Neuronal stem cell (in vitro differentiated cells): ENCODE data around the gene ESRP2. TPM values are rescaled to one million over a fixed set of nuclear protein-coding genes. Genes with fewer than 3 reads are reported as not detected.

ENCODE experiments used
- DNase-seq: peaks from one replicate; pipeline ENCODE4 v3.0.0-alpha.2; 2013; ENCODE audit warnings: low spot score
- H2AFZ ChIP-seq: one replicate; pipeline ENCODE4 v1.6.1; 2013; ENCODE audit warnings: mild to moderate bottlenecking, low read length, inconsistent platforms
- H2AK5ac ChIP-seq: 2 replicates; pipeline ENCODE4 v1.6.1; 2013; ENCODE audit warnings: low read depth, mild to moderate bottlenecking, inconsistent platforms, low read length, moderate library complexity, mixed read lengths
- H2BK120ac ChIP-seq: 2 replicates; pipeline ENCODE4 v1.6.1; 2013; ENCODE audit warnings: low read depth, mild to moderate bottlenecking, inconsistent platforms, low read length, moderate library complexity, mixed read lengths
- H2BK12ac ChIP-seq: one replicate; pipeline ENCODE4 v1.6.1; 2013; ENCODE audit warnings: low read length, inconsistent platforms
- H2BK15ac ChIP-seq: 2 replicates; pipeline ENCODE4 v1.6.1; 2013; ENCODE audit warnings: mild to moderate bottlenecking, low read length, inconsistent platforms, mixed read lengths
- H2BK5ac ChIP-seq: one replicate; pipeline ENCODE4 v1.6.1; 2013; ENCODE audit warnings: inconsistent platforms, mild to moderate bottlenecking, low read length, moderate library complexity
- H3K14ac ChIP-seq: one replicate; pipeline ENCODE4 v1.6.1; 2013; ENCODE audit warnings: low read length, inconsistent platforms
- H3K18ac ChIP-seq: 2 replicates; pipeline ENCODE4 v1.6.1; 2013; ENCODE audit warnings: low read length, inconsistent platforms
- H3K23ac ChIP-seq: 2 replicates; pipeline ENCODE4 v1.6.1; 2013; ENCODE audit warnings: low read depth, mild to moderate bottlenecking, mixed read lengths, low read length, inconsistent platforms; ENCODE audit not compliant: poor library complexity
- H3K27ac ChIP-seq: replicated peaks from 3 replicates; pipeline ENCODE4 v1.5.1; 2013; ENCODE audit warnings: low read length, inconsistent platforms
- H3K27me3 ChIP-seq, 3 experiments: 2 replicates each; pipeline ENCODE4 v1.6.1; 2013; ENCODE audit warnings: low read length in 3 of 3, mild to moderate bottlenecking in 2 of 3, inconsistent platforms in 1 of 3, low read depth in 1 of 3, mixed read lengths in 1 of 3, moderate library complexity in 1 of 3; ENCODE audit not compliant: control insufficient read depth in 3 of 3, insufficient read depth in 3 of 3
- H3K36me3 ChIP-seq, 2 donors: replicated peaks in 1 of 2; 2 replicates each; pipeline ENCODE4 v1.6.1; 2013; ENCODE audit warnings: low read length in 2 of 2; ENCODE audit not compliant: control insufficient read depth in 2 of 2, insufficient read depth in 2 of 2
- H3K4ac ChIP-seq: 2 replicates; pipeline ENCODE4 v1.6.1; 2013; ENCODE audit warnings: inconsistent platforms, mild to moderate bottlenecking, low read length, moderate library complexity
- H3K4me1 ChIP-seq, 2 donors: 1 replicate in 1 of 2; 2 replicates in 1 of 2; pipeline ENCODE4 v1.6.1; 2013; ENCODE audit warnings: low read length in 2 of 2, low read depth in 1 of 2; ENCODE audit not compliant: control insufficient read depth in 2 of 2, insufficient read depth in 1 of 2
- H3K4me2 ChIP-seq: one replicate; pipeline ENCODE4 v1.6.1; 2013; ENCODE audit warnings: mild to moderate bottlenecking, low read length, inconsistent platforms; ENCODE audit not compliant: insufficient read depth, poor library complexity, severe bottlenecking
- H3K4me3 ChIP-seq, 2 donors: 2 replicates each; pipeline ENCODE4 v1.5.1; 2013; ENCODE audit warnings: low read length in 2 of 2, mild to moderate bottlenecking in 2 of 2, inconsistent platforms in 1 of 2, moderate library complexity in 1 of 2
- H3K79me1 ChIP-seq: one replicate; pipeline ENCODE4 v1.6.1; 2013; ENCODE audit warnings: low read depth, mild to moderate bottlenecking, inconsistent platforms, low read length, moderate library complexity
- H3K9ac ChIP-seq: one replicate; pipeline ENCODE4 v1.6.1; 2013; ENCODE audit warnings: mild to moderate bottlenecking, low read depth, low read length, inconsistent platforms; ENCODE audit not compliant: poor library complexity
- H3K9me3 ChIP-seq, 2 donors: replicated peaks in 1 of 2; 2 replicates each; pipeline versions ENCODE3 to v1.6.1; 2013; ENCODE audit warnings: low read length in 2 of 2, mild to moderate bottlenecking in 2 of 2, inconsistent platforms in 1 of 2, low read depth in 1 of 2, mixed read lengths in 1 of 2, moderate library complexity in 1 of 2; ENCODE audit not compliant: control insufficient read depth in 2 of 2, insufficient read depth in 1 of 2
- H4K8ac ChIP-seq: one replicate; pipeline ENCODE4 v1.6.1; 2013; ENCODE audit warnings: low read depth, mild to moderate bottlenecking, inconsistent platforms, low read length, moderate library complexity
- H4K91ac ChIP-seq: one replicate; pipeline ENCODE4 v1.6.1; 2013; ENCODE audit warnings: low read length, low read depth, mild to moderate bottlenecking, inconsistent platforms; ENCODE audit not compliant: poor library complexity
- WGBS, 2 donors: extraction: QIAGEN DNeasy Blood & Tissue Kit; methylation state at CpG; one replicate each; pipeline ENCODE4 v1.1.7; 2013; ENCODE audit warnings: missing lambda C conversion rate in 2 of 2, mixed read lengths in 1 of 2; ENCODE audit not compliant: insufficient read length in 2 of 2, insufficient replicate concordance in 1 of 2; ENCODE audit errors: extremely low coverage in 2 of 2; 5-methylcytosine and 5-hydroxymethylcytosine counted together
- small RNA-seq: library from polyadenylated mRNA; stranded (forward); fragments of <200 nt; extraction: miRNeasy Mini kit (QIAGEN cat#:217004); gene quantifications from one replicate; pipeline ENCODE3, GENCODE V24; 2013; ENCODE audit not compliant: insufficient read depth

ESRP2 gene

DNA sequence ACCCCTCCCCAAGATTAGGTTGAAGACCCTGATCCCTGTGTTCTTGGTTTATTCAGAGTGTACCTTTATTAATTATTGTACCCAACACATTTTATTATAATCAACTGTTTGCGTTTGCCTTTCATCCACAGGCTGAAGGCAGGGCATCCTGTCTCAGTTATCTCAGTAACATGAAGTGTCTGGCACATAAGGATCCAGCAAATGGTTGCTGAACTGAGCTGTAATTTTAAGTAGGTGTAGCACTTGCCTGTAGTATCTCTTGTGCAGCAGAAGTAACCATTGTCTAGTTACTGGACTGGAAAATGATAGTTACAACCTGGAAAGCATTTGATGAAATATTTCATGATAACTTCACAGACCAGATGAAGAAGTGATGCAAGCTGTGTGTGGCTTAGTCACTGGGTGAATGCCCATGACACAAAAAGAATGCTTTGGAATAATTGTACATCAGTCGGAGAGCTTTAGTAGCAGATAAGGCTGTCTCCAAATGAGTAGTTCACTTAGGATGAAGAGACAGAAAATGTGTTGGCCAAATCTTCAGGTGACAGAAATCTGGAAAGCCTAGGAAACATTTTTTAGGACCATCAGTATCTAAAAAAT lies 56.6 kb downstream of the ESRP2 start:
- Histone ChIP-seq H3K14ac (no peak overlapping the region), H3K27ac (no peak overlapping the region), H3K9me3 (no peaks in the 10 kb centered on the region), H2AFZ (no peak overlapping the region), H2BK12ac (no peak overlapping the region), H3K18ac (no peak overlapping the region), H3K4ac (no peak overlapping the region), H4K8ac (no peak overlapping the region), H2BK5ac (no peak overlapping the region), H2BK15ac (no peak overlapping the region), H3K9ac (no peak overlapping the region), H3K4me2 (no peak overlapping the region), H3K4me1 (no peaks in the 10 kb centered on the region), H3K36me3 (peaks cover 8 to 88% of the 10 kb centered on the region in 2 donors), H2AK5ac (no peak overlapping the region), H4K91ac (no peak overlapping the region), H3K79me1 (no peaks in the 10 kb centered on the region), H3K27me3 (no peaks in the 10 kb centered on the region), H3K23ac (no peak overlapping the region), H3K4me3 (no peak overlapping the region), H2BK120ac (no peak overlapping the region)
- DNase-seq, result no peak
- no CpG with 5 or more reads among the region's 2 CpGs for WGBS, 2 donors

Small RNA genes lying within 50 kb of the gene (small RNA-seq; reads per million reads assigned to genes)
- gene RF00554 (not detected), gene RNU6-1262P (not detected)
